GM19043 (cell line): ENCODE data around the gene INTS6L.
"Not testable (repeated sequence)": the region's sequence is repeated elsewhere in the genome, so short reads cannot be mapped to it uniquely, and the experiment has no call there.

Experiments used
- ATAC-seq: cut with Tn5 transposase; IDR thresholded peaks from one replicate; pipeline ENCODE4 v1.9.1; 2021; ENCODE audit warnings: low read depth; ENCODE audit not compliant: unreplicated experiment

Gene INTS6L

GRCh38 chrX:135522878-135523693 lies 2.6 kb downstream of the INTS6L start:
- ATAC-seq, result no peak

GRCh38 chrX:135528254-135528653 lies 7.8 kb downstream of the INTS6L start:
- ATAC-seq, result no peak

DNA sequence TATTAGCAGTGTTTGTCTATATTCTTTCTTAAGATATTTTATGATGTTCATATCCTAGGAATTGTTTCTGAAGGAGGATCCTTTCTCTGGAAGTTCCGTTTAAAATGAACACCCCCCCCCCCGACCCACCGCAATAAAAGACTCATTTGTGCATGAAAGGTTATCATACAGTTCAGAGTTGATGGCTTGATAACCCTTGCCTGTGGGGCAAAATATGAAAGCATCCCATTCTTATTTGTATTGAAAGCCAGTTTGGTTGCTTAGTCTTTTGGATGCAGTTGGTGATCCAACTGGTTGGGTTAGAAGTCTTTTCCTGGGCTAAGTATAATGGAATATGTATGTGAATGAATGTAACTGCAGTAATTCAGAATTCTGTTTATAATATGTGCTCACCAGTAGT lies 8.3 kb downstream of the INTS6L start:
- ATAC-seq, result no peak

GRCh38 chrX:135530097-135530496 lies 9.6 kb downstream of the INTS6L start:
- no peak for ATAC-seq

GRCh38 chrX:135531813-135532212 lies 11.4 kb downstream of the INTS6L start:
- ATAC-seq, result no peak

GRCh38 chrX:135535077-135535940 lies 14.8 kb downstream of the INTS6L start:
- ATAC-seq, result no peak

DNA sequence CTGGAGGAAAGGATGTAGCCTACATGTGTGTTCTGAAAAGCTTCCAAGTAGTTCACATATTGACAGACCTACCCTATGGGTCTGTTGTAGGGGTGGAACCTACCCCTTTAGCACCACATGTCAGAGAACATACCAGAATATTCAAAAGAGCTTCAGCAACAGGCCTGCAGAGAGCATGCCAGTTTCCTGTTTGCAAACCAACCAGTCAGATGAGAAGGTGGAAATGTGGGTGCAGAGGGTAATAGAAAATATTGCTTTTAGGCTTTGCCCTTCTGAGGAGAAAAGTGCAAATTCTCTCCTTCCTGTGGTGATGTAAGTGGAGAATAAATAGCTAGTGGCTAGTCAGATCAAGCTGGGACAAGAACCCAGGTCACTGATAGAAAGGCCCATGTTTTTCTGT lies 16.4 kb downstream of the INTS6L start:
- ATAC-seq, result no peak

GRCh38 chrX:135541351-135541750 lies 20.9 kb downstream of the INTS6L start:
- ATAC-seq, result no peak

DNA sequence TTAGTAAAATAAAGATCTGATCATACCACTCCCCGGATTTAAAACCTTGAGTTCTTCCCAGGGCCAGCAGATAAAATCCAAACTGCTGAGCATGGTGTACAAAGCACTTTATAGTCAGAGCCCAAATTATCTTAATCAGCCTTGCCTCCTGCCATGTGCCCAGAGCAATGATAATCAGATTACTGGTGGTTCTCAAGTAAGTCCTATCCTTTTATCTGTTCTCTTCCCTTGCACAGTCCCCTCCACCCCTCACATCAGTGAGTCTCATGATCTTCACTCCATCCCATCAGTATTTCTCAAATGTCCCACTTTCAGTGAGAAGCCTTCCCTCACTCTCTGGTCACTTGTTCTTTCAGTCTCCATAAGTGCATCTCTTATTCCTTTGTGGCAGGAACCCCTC lies 22.7 kb downstream of the INTS6L start:
- no peak for ATAC-seq

- ATAC-seq, result peak; percentile 39
These were observed 23.5 kb downstream of the INTS6L start for GRCh38 chrX:135543924-135544323.

- peak; percentile 83 for ATAC-seq
These were observed 24.0 kb downstream of the INTS6L start for GRCh38 chrX:135544338-135544948.

- ATAC-seq, result no peak
These were observed 27.3 kb downstream of the INTS6L start for GRCh38 chrX:135547767-135548166.

DNA sequence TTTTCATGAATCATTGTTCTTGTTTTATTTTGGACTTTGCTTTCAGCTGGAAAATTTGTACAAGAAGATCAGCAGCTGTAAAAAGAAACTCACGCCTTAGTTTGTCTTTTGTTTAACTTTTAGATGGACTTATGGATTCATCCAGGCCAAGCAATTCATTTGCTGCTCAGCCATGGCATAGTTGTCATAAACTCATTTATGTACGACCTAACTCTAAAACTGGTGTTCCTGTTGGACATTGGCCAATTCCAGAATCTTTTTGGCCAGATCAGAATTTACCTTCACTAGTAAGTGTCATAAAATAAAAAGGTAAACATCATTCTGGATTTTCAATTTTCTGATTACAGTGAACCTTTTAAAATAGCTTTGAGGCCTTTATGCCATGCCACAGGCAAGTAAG lies 29.1 kb downstream of the INTS6L start:
- no peak for ATAC-seq

DNA sequence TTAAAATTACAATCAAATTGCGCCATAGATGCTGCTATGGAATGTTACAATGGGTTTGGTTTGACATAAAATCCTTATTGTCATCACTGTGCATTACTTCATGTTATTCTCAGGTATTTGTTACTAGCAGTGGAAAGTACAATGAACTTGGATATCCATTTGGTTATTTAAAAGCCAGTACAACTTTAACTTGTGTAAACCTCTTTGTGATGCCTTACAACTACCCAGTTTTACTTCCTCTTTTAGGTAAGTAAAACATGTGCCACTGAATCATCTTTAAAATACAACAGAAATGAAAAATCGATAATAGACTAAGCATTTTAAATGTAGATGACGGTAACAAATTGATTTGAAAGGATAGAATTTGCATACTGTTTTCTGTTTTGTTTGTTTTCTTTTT lies 35.6 kb downstream of the INTS6L start:
- peak; percentile 85 for ATAC-seq

- ATAC-seq, result no peak
These were observed 36.9 kb downstream of the INTS6L start for GRCh38 chrX:135557344-135557743.

- no peak for ATAC-seq
These were observed 52.0 kb downstream of the INTS6L start for GRCh38 chrX:135572436-135572835.

DNA sequence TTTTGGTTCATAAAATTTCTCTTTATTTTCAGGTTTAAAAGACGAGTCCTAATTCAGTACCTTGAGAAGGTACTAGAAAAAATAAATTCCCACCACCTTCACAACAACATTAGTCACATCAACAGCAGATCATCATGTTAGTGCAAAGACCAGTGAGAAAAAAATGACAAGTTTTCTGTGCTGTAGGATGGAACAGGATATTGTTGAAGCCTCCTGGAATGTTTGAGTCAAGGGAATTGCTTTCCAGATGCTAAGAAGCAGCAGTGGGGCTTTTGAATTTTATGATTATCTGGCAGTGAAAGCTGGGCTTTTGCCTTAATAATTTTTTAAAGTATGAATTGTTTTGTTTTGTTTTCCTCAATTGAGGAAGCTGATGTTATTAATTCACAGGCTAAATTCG lies 61.0 kb downstream of the INTS6L start:
- ATAC-seq, result no peak

DNA sequence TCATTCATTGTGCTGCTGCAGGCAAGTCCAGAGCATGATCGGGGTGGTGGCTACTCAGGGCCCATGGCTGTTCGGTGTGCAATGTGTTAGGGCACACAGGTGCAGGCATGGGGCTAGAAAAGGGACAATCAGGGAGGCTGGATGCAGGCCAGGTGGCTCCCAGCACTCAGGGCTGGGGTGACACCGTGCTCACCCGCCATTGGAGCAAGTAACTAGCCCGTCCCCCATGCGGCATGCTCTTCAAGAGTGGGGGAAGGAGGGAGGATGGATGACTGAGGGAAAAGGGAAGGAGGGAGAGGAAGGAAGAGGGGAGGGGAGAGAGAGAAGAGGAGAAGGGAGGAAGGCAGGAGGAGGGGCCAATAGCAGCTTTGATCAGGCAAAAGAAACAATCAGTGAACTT lies 64.7 kb downstream of the INTS6L start:
- no peak for ATAC-seq

GRCh38 chrX:135591871-135592270 lies 71.4 kb downstream of the INTS6L start:
- no peak for ATAC-seq

DNA sequence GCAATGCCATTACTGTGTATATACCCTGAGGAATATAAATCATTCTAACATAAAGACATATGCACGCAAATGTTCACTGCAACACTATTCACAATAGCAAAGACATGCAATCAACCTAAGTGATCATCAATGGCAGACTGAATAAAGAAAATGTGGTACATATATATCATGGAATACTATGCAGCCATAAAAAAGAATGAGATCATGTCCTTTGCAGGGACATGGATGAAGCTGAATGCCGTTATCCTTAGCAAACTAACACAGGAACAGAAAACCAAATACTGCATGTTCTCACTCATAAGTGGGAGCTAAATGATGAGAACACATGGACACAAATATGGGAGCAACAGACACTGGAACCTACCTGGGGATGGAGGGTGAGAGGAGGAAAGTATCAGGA lies 73.6 kb downstream of the INTS6L start:
- not testable (repeated sequence) for ATAC-seq

GRCh38 chrX:135594453-135594852 lies 74.0 kb downstream of the INTS6L start:
- ATAC-seq, result not testable (repeated sequence)
